Stomach (tissue), 4 donors: Measurements from ENCODE around the gene ASPG.

ENCODE experiments used
- EP300 ChIP-seq: sonication (generic); formaldehyde crosslinking; IDR thresholded peaks from one replicate; pipeline ENCODE4 v1.6.1; 2017; ENCODE audit warnings: antibody characterized with exemption
- POLR2A ChIP-seq, 4 donors: fragments of 450-650 bp; IDR thresholded peaks; one replicate each; pipeline ENCODE4 v1.6.1; 2016; ENCODE audit warnings: antibody characterized with exemption in 4 of 4, control low read depth in 2 of 4, mild to moderate bottlenecking in 1 of 4, moderate library complexity in 1 of 4
- POLR2AphosphoS5 ChIP-seq, 3 donors: sonication (generic); formaldehyde crosslinking; IDR thresholded peaks; one replicate each; pipeline ENCODE4 v1.6.1; 2016; ENCODE audit warnings: antibody characterized with exemption in 3 of 3
- TF ChIP-seq, protein P1 (sequence below), 7 experiments: fragments of 450-650 bp in 4 of 7; fragments of 200-600 bp in 3 of 7; sonication (generic) in 3 of 7; IDR thresholded peaks; one replicate each; pipeline ENCODE4 v1.5.1; 2016 to 2019; ENCODE audit warnings: antibody characterized with exemption in 7 of 7, control low read depth in 2 of 7, mild to moderate bottlenecking in 1 of 7

DNA sequence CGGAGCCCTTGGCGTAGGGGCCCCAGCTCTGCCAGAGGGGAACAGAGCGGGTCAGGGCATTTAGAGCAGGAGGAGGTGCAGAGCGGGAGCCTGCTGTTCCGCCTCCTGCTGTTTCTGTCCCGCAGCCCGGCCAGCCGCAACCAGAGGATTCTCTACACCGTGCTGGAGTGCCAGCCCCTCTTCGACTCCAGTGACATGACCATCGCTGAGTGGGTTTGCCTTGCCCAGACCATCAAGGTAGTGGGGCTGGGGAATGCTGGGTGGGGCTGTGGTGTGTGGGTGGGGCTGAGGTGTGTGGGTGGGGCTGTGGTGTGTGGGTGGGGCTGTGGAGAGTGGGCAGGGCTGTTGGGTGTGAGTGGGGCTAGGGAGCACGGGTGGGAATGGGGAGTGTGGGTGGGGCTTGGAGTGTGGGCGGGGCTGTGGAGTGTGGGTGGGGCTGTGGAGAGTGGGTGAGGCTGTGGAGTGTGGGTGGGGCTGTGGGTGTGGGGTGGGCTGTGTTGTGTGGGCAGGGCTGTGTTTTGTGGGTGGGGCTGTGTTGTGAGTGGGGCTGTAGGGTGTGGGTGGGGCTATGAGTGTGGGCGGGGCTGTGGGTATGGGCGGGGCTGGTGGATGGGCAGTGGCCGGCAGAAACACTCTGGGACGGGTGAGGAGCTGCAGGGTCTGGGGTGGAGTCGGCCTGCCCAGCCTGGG, 8.0 kb downstream of the ASPG start:
- TF ChIP-seq, protein P1, sequence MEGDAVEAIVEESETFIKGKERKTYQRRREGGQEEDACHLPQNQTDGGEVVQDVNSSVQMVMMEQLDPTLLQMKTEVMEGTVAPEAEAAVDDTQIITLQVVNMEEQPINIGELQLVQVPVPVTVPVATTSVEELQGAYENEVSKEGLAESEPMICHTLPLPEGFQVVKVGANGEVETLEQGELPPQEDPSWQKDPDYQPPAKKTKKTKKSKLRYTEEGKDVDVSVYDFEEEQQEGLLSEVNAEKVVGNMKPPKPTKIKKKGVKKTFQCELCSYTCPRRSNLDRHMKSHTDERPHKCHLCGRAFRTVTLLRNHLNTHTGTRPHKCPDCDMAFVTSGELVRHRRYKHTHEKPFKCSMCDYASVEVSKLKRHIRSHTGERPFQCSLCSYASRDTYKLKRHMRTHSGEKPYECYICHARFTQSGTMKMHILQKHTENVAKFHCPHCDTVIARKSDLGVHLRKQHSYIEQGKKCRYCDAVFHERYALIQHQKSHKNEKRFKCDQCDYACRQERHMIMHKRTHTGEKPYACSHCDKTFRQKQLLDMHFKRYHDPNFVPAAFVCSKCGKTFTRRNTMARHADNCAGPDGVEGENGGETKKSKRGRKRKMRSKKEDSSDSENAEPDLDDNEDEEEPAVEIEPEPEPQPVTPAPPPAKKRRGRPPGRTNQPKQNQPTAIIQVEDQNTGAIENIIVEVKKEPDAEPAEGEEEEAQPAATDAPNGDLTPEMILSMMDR (IDR thresholded peaks at IDR 0.05), result no peak
- TF ChIP-seq POLR2A (IDR thresholded peaks at IDR 0.05) (no peak), POLR2AphosphoS5 (IDR thresholded peaks at IDR 0.05) (no peak), EP300 (no peak)
